Suprapubic skin (tissue), 4 donors: ENCODE data around the gene IFIH1. TPM values are rescaled to one million over a fixed set of nuclear protein-coding genes. Genes with fewer than 3 reads are reported as not detected.

ENCODE experiments used
- DNase-seq, 2 donors: peaks; one replicate each; pipeline ENCODE4 v3.0.0-alpha.2; 2019; ENCODE audit warnings: low spot score in 2 of 2
- H3K27ac ChIP-seq: fragments of 200-600 bp; sonication (generic); one replicate; pipeline ENCODE4 v1.5.1; 2019
- H3K27me3 ChIP-seq: fragments of 200-600 bp; sonication (generic); one replicate; pipeline ENCODE4 v1.5.1; 2019
- H3K36me3 ChIP-seq: fragments of 200-600 bp; sonication (generic); one replicate; pipeline ENCODE4 v1.5.1; 2019
- H3K4me1 ChIP-seq: fragments of 200-600 bp; sonication (generic); one replicate; pipeline ENCODE4 v1.5.1; 2019
- H3K4me3 ChIP-seq: fragments of 200-600 bp; sonication (generic); one replicate; pipeline ENCODE4 v1.5.1; 2019; ENCODE audit warnings: mild to moderate bottlenecking
- H3K9me3 ChIP-seq: fragments of 200-600 bp; sonication (generic); one replicate; pipeline ENCODE4 v1.5.1; 2019
- CTCF ChIP-seq, 2 donors: fragments of 200-600 bp in 1 of 2; fragments of 450-650 bp in 1 of 2; sonication (generic) in 1 of 2; IDR thresholded peaks; one replicate each; pipeline ENCODE4 v1.5.1; 2016 to 2019; ENCODE audit warnings: antibody characterized with exemption in 2 of 2, mild to moderate bottlenecking in 1 of 2, moderate library complexity in 1 of 2
- EP300 ChIP-seq: sonication (generic); formaldehyde crosslinking; IDR thresholded peaks from one replicate; pipeline ENCODE4 v1.6.1; 2017; ENCODE audit warnings: antibody characterized with exemption
- POLR2A ChIP-seq, 2 donors: fragments of 450-650 bp; IDR thresholded peaks; one replicate each; pipeline ENCODE4 v1.6.1; 2017; ENCODE audit warnings: antibody characterized with exemption in 2 of 2, mild to moderate bottlenecking in 2 of 2, moderate library complexity in 2 of 2
- POLR2AphosphoS5 ChIP-seq, 3 donors: sonication (generic); formaldehyde crosslinking; IDR thresholded peaks; one replicate each; pipeline ENCODE4 v1.6.1; 2017; ENCODE audit warnings: antibody characterized with exemption in 3 of 3
- WGBS: methylation state at CpG from one replicate; pipeline ENCODE4 v1.1.5; 2018; 5-methylcytosine and 5-hydroxymethylcytosine counted together
- total RNA-seq, 4 donors: library from RNA; depleted of rRNA; stranded (reverse); fragments of >200 nt; gene quantifications; one replicate each; pipeline ENCODE4 v1.1.0, GENCODE V29; 2016

Gene IFIH1
- total RNA-seq, 4 donors from 2014 or later: 8.7 to 20.7 (median 16.2) TPM

DNA sequence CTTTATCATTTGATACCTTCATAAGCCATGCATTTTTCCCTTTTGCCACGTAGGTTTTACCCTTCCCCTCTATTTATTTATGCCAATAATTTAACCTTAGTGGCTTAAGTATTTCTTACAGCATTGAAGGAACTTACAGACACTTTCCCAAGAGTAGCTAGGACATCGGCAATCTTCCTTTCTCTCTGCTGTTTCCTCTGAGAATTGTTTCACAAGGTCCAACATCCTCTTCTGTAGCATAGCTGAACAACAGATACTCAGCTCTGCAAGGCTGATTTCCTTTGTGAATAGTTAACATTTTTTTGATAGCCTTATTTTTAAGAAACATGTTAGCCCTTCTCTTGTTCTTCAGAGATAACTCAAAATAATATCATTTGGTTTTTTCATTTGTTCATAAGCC lies 24.4 kb upstream of the IFIH1 start:
- Histone ChIP-seq H3K27me3 (no peaks in the 10 kb centered on the region), H3K4me3 (no peak overlapping the region), H3K36me3 (no peaks in the 10 kb centered on the region), H3K9me3 (no peaks in the 10 kb centered on the region), H3K27ac (no peak overlapping the region), H3K4me1 (peaks cover 14% of the 10 kb centered on the region)
- TF ChIP-seq POLR2A (IDR thresholded peaks at IDR 0.05) (no peak), EP300 (no peak), POLR2AphosphoS5 (IDR thresholded peaks at IDR 0.05) (no peak), CTCF (IDR thresholded peaks at IDR 0.05) (no peak)
- WGBS: 72% methylated on average over 2 of the region's 2 CpGs
- DNase-seq: no peak

- H3K4me1 ChIP-seq: peaks cover 14% of the 10 kb centered on the region
- H3K9me3 ChIP-seq: no peaks in the 10 kb centered on the region
- no peak overlapping the region for H3K27ac ChIP-seq
- no peaks in the 10 kb centered on the region for H3K36me3 ChIP-seq
- TF ChIP-seq POLR2AphosphoS5 (IDR thresholded peaks at IDR 0.05) (no peak), CTCF (IDR thresholded peaks at IDR 0.05) (no peak), EP300 (no peak), POLR2A (IDR thresholded peaks at IDR 0.05) (no peak)
- no peak overlapping the region for H3K4me3 ChIP-seq
- 39% methylated on average over 3 of the region's 3 CpGs for WGBS
- no peaks in the 10 kb centered on the region for H3K27me3 ChIP-seq
- DNase-seq: no peak
Measured at GRCh38 chr2:162342321-162342720, 23.8 kb upstream of the IFIH1 start.

DNA sequence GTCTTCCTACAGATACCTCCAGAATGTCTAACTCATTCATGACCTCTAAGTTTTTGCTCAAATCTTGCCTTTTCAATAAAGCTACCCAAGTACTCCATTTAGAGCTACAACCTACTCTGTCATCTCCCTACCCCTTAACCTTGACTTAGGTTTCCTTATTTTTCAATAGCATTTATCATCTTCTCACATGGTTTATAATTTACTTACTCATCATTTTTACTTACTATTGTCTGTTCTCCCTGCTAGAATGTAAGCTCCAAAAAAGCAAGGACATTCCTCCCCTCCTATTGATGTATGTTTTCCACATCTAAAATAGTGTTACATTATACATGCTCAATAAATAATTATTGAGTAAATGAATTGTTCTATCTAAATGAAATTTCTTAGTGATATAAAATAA lies 22.3 kb upstream of the IFIH1 start:
- no peak for DNase-seq
- Histone ChIP-seq H3K9me3 (no peaks in the 10 kb centered on the region), H3K4me3 (no peak overlapping the region), H3K27ac (no peak overlapping the region), H3K27me3 (no peaks in the 10 kb centered on the region), H3K4me1 (peaks cover 14% of the 10 kb centered on the region), H3K36me3 (no peaks in the 10 kb centered on the region)
- TF ChIP-seq POLR2AphosphoS5 (IDR thresholded peaks at IDR 0.05) (no peak), EP300 (no peak), POLR2A (IDR thresholded peaks at IDR 0.05) (no peak), CTCF (IDR thresholded peaks at IDR 0.05) (no peak)

GRCh38 chr2:162337868-162338267 lies 19.4 kb upstream of the IFIH1 start:
- H3K27ac ChIP-seq: no peak overlapping the region
- no peaks in the 10 kb centered on the region for H3K36me3 ChIP-seq
- DNase-seq: no peak
- TF ChIP-seq CTCF (IDR thresholded peaks at IDR 0.05): no peak
- H3K4me1 ChIP-seq: no peaks in the 10 kb centered on the region
- no peaks in the 10 kb centered on the region for H3K27me3 ChIP-seq
- H3K9me3 ChIP-seq: no peaks in the 10 kb centered on the region
- H3K4me3 ChIP-seq: no peak overlapping the region
- WGBS: 83% methylated on average over 2 of the region's 2 CpGs

DNA sequence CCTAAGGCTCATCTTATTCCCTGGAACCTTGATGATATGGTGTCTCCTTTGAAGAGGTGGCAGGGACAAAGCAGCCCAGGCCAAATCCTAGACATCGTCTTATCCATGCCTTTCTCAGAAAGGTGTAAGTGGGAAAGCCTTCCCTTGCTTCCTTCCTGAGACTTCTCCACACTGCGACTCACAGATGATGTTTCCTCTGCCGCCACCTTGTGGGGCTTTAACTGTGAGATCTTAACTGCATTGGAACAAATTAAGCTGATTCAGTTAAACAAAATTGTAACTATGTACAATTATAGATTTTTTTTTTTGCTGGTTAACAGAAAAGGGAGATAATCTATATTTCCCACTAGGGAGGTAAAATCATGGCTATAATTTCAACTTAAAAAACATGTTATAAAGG lies 15.5 kb upstream of the IFIH1 start:
- Histone ChIP-seq H3K4me3 (no peak overlapping the region), H3K4me1 (no peaks in the 10 kb centered on the region), H3K9me3 (no peaks in the 10 kb centered on the region), H3K36me3 (no peaks in the 10 kb centered on the region), H3K27ac (no peak overlapping the region), H3K27me3 (no peaks in the 10 kb centered on the region)
- 35% methylated on average over 3 of the region's 3 CpGs for WGBS
- no peak for DNase-seq
- TF ChIP-seq CTCF (IDR thresholded peaks at IDR 0.05) (peak in 1 of 2 donors; percentile 25), POLR2AphosphoS5 (IDR thresholded peaks at IDR 0.05) (no peak)
